ENCODE results near the gene UBE2D2. TPM values are rescaled to one million over a fixed set of nuclear protein-coding genes. Genes with fewer than 3 reads are reported as not detected.

The UBE2D2 gene
- total and polyA plus RNA-seq, 10 of the 15 experiments (the other 5 are each of a cell fraction or from before 2014, with no cell fraction given): 58.6 to 245 (median 128) TPM

DNA sequence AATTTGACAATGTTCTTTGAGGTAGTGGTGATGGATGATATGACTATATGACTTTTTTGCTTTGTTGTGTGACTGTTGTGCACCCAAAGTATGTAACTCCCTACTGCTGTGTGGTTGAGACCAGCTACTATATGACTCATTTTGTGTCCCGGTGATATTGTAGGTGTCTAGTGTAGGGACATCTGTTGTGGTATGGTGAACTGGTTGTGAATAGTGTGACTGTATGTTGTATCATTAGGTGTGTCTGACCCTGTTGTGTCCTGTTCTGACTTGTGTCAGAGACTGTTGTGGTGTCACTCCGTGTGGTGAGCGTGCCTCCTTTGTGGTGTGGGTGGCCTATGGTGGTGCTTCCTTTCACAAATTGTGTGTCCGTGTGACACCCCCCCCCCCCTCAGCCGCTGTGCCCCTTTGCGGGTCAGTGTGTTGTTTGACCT lies 75.9 kb downstream of the UBE2D2 start (continued):
- peak; percentile 18 to 37; a peak in 2 of 4 replicates for TF ChIP-seq BHLHE40 (IDR thresholded peaks at IDR 0.05; ENCODE audit: borderline replicate concordance in 1 of 2, low read depth in 2 of 2, low read length in 1 of 2)
- peak; percentile 75 for TF ChIP-seq CREM (IDR thresholded peaks at IDR 0.05; ENCODE audit: low read depth)
- no peak for TF ChIP-seq HDAC2 (IDR thresholded peaks at IDR 0.05)
- TF ChIP-seq, protein P1, sequence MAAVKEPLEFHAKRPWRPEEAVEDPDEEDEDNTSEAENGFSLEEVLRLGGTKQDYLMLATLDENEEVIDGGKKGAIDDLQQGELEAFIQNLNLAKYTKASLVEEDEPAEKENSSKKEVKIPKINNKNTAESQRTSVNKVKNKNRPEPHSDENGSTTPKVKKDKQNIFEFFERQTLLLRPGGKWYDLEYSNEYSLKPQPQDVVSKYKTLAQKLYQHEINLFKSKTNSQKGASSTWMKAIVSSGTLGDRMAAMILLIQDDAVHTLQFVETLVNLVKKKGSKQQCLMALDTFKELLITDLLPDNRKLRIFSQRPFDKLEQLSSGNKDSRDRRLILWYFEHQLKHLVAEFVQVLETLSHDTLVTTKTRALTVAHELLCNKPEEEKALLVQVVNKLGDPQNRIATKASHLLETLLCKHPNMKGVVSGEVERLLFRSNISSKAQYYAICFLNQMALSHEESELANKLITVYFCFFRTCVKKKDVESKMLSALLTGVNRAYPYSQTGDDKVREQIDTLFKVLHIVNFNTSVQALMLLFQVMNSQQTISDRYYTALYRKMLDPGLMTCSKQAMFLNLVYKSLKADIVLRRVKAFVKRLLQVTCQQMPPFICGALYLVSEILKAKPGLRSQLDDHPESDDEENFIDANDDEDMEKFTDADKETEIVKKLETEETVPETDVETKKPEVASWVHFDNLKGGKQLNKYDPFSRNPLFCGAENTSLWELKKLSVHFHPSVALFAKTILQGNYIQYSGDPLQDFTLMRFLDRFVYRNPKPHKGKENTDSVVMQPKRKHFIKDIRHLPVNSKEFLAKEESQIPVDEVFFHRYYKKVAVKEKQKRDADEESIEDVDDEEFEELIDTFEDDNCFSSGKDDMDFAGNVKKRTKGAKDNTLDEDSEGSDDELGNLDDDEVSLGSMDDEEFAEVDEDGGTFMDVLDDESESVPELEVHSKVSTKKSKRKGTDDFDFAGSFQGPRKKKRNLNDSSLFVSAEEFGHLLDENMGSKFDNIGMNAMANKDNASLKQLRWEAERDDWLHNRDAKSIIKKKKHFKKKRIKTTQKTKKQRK (IDR thresholded peaks at IDR 0.05; ENCODE audit: low read depth, low read length): no peak
- TF ChIP-seq, protein P2, sequence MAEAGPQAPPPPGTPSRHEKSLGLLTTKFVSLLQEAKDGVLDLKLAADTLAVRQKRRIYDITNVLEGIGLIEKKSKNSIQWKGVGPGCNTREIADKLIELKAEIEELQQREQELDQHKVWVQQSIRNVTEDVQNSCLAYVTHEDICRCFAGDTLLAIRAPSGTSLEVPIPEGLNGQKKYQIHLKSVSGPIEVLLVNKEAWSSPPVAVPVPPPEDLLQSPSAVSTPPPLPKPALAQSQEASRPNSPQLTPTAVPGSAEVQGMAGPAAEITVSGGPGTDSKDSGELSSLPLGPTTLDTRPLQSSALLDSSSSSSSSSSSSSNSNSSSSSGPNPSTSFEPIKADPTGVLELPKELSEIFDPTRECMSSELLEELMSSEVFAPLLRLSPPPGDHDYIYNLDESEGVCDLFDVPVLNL (IDR thresholded peaks at IDR 0.05; ENCODE audit: low read depth, low read length): no peak
- TF ChIP-seq SUZ12 (IDR thresholded peaks at IDR 0.05; ENCODE audit: unreplicated experiment): no peak
- TF ChIP-seq, protein P3, sequence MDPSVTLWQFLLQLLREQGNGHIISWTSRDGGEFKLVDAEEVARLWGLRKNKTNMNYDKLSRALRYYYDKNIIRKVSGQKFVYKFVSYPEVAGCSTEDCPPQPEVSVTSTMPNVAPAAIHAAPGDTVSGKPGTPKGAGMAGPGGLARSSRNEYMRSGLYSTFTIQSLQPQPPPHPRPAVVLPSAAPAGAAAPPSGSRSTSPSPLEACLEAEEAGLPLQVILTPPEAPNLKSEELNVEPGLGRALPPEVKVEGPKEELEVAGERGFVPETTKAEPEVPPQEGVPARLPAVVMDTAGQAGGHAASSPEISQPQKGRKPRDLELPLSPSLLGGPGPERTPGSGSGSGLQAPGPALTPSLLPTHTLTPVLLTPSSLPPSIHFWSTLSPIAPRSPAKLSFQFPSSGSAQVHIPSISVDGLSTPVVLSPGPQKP (IDR thresholded peaks at IDR 0.05; ENCODE audit: low read depth, low read length): no peak
- no peak for TF ChIP-seq FOXK2 (IDR thresholded peaks at IDR 0.05)
- peak; percentile 64; the same call in 1 of the 2 replicates for TF ChIP-seq JUND (IDR thresholded peaks at IDR 0.05; ENCODE audit: low read depth, low read length)
- TF ChIP-seq ETV6 (conservative IDR thresholded peaks at IDR 0.05 in 1 of 2, IDR thresholded peaks at IDR 0.05 in 1 of 2; ENCODE audit: borderline replicate concordance in 1 of 2, low read depth in 1 of 2): peak in 1 of 2 experiments; percentile 60; a peak in 1 of 4 replicates
- peak; percentile 12 for TF ChIP-seq DPF2 (IDR thresholded peaks at IDR 0.05)
- TF ChIP-seq SREBF1 (IDR thresholded peaks at IDR 0.05; ENCODE audit: low read length): no peak
- TF ChIP-seq IKZF1 (conservative IDR thresholded peaks at IDR 0.05): no peak
- TF ChIP-seq HCFC1 (IDR thresholded peaks at IDR 0.05; ENCODE audit: low read length): no peak
- no peak for TF ChIP-seq MTA3 (IDR thresholded peaks at IDR 0.05; ENCODE audit: borderline replicate concordance, low read length)
- TF ChIP-seq, protein P4, sequence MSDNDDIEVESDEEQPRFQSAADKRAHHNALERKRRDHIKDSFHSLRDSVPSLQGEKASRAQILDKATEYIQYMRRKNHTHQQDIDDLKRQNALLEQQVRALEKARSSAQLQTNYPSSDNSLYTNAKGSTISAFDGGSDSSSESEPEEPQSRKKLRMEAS (IDR thresholded peaks at IDR 0.05; ENCODE audit: low read depth, low read length): no peak
- TF ChIP-seq STAT3 (IDR thresholded peaks at IDR 0.05; ENCODE audit: low read depth, low read length): no peak
- TF ChIP-seq, protein P5, sequence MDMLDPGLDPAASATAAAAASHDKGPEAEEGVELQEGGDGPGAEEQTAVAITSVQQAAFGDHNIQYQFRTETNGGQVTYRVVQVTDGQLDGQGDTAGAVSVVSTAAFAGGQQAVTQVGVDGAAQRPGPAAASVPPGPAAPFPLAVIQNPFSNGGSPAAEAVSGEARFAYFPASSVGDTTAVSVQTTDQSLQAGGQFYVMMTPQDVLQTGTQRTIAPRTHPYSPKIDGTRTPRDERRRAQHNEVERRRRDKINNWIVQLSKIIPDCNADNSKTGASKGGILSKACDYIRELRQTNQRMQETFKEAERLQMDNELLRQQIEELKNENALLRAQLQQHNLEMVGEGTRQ (IDR thresholded peaks at IDR 0.05; ENCODE audit: borderline replicate concordance, low read depth, low read length): no peak
- peak; percentile 83 for TF ChIP-seq TCF3 (IDR thresholded peaks at IDR 0.05; ENCODE audit: borderline replicate concordance, insufficient read depth, low read depth, low read length)
- TF ChIP-seq FOXM1 (IDR thresholded peaks at IDR 0.05; ENCODE audit: low read depth, low read length): no peak
- no peak for TF ChIP-seq NFYB (IDR thresholded peaks at IDR 0.05; ENCODE audit: insufficient read depth, low read depth, low read length)
- no peak for TF ChIP-seq MEF2B (IDR thresholded peaks at IDR 0.05; ENCODE audit: partially characterized antibody, poor library complexity, severe bottlenecking)
- TF ChIP-seq, protein P6, sequence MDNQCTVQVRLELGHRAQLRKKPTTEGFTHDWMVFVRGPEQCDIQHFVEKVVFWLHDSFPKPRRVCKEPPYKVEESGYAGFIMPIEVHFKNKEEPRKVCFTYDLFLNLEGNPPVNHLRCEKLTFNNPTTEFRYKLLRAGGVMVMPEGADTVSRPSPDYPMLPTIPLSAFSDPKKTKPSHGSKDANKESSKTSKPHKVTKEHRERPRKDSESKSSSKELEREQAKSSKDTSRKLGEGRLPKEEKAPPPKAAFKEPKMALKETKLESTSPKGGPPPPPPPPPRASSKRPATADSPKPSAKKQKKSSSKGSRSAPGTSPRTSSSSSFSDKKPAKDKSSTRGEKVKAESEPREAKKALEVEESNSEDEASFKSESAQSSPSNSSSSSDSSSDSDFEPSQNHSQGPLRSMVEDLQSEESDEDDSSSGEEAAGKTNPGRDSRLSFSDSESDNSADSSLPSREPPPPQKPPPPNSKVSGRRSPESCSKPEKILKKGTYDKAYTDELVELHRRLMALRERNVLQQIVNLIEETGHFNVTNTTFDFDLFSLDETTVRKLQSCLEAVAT (IDR thresholded peaks at IDR 0.05): peak; percentile 73
- no peak for TF ChIP-seq ZNF24 (IDR thresholded peaks at IDR 0.05)
